Testis (tissue), 3 donors: ENCODE measurements around the gene ODC1. TPM values are rescaled to one million over a fixed set of nuclear protein-coding genes. Genes with fewer than 3 reads are reported as not detected.

Experiments used
- DNase-seq: peaks from one replicate; pipeline ENCODE4 v3.0.0-alpha.2; 2019
- H3K27ac ChIP-seq, 2 donors: fragments of 200-600 bp; sonication (generic); one replicate each; pipeline ENCODE4 v1.5.1; 2019
- H3K27me3 ChIP-seq: fragments of 200-600 bp; sonication (generic); one replicate; pipeline ENCODE4 v1.5.1; 2019
- H3K36me3 ChIP-seq: fragments of 200-600 bp; sonication (generic); one replicate; pipeline ENCODE4 v1.5.1; 2017; ENCODE audit warnings: low read depth; ENCODE audit errors: missing control alignments
- H3K4me1 ChIP-seq: fragments of 200-600 bp; sonication (generic); one replicate; pipeline ENCODE4 v1.5.1; 2019
- H3K4me3 ChIP-seq, 2 donors: fragments of 200-600 bp; sonication (generic); one replicate each; pipeline ENCODE4 v1.5.1; 2017 to 2019
- H3K9me3 ChIP-seq: fragments of 200-600 bp; sonication (generic); one replicate; pipeline ENCODE4 v1.5.1; 2017
- POLR2A ChIP-seq: fragments of 450-650 bp; IDR thresholded peaks from one replicate; pipeline ENCODE4 v1.6.1; 2017; ENCODE audit warnings: antibody characterized with exemption, mild to moderate bottlenecking, moderate library complexity
- WGBS, 2 donors: methylation state at CpG; one replicate each; pipeline ENCODE4 v1.1.5; 2018; 5-methylcytosine and 5-hydroxymethylcytosine counted together
- intact Hi-C: fragments of 100-400 bp; cut with DNase I; formaldehyde crosslinking; loops from one replicate; pipeline ENCODE4 v1.15.1; 2023; ENCODE audit warnings: low total_unique reads
- polyA plus RNA-seq: library from polyadenylated mRNA; stranded (reverse); fragments of 350-450 nt; fragmentation: Illumina TruSeq; extraction: RNeasy Lipid Tissue Mini Kit (QIAGEN cat#74804); gene quantifications from one replicate; pipeline ENCODE4 v1.2.3, GENCODE V29; 2014; ENCODE audit warnings: low read depth, low replicate concordance; ENCODE audit not compliant: insufficient read depth
- total RNA-seq, 2 donors: library from RNA; depleted of rRNA; stranded (reverse); fragments of >200 nt; gene quantifications; one replicate each; pipeline ENCODE4 v1.2.3, GENCODE V29; 2016
- TF ChIP-seq, protein P1 (sequence below), 3 experiments: fragments of 450-650 bp in 2 of 3; fragments of 200-600 bp in 1 of 3; sonication (generic) in 1 of 3; IDR thresholded peaks; one replicate each; pipeline ENCODE4 v1.5.1; 2016 to 2019; ENCODE audit warnings: antibody characterized with exemption in 3 of 3, mild to moderate bottlenecking in 2 of 3, moderate library complexity in 1 of 3

The ODC1 gene
- total and polyA plus RNA-seq, 3 donors from 2014 or later: 208 to 321 (median 309) TPM

DNA sequence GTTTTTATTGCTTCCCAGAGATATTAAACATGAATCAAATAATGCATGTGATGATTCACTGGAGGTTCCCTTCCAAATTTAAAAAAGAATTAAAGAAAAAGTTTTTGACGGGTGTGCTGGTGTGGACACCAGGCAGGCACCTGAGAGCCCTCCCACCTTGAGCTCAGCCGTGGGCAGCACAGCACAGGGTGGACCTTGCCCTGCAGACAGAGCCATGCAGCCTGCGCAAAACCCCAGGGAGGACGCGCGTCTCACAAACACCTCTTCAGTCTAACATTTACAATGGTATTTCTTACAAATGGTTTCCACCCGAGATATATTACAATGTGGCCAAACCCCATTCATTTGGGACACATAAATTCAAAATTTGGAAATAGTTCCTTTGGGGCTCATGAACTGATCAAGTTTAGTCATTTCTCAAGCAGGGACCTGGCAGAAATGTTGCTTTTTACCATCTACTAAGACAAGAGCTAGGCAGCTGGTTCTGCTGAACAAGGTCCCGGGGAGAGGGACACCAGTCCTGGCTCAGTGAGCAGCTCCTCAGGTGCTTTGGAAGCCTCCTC, 45.4 kb downstream of the ODC1 start:
- H3K27ac ChIP-seq: no peak overlapping the region
- H3K4me1 ChIP-seq: peaks cover 13% of the 10 kb centered on the region
- intact Hi-C loops: loop anchor here (10.0 kb wide), 1 partner anchor 278 kb away; the partner anchor contains the start of gene RRM2
- 68 to 89% methylated on average over 8 of the region's 8 CpGs for WGBS, 2 donors
- no peak overlapping the region for H3K4me3 ChIP-seq
- no peaks in the 10 kb centered on the region for H3K36me3 ChIP-seq
- TF ChIP-seq, protein P1, sequence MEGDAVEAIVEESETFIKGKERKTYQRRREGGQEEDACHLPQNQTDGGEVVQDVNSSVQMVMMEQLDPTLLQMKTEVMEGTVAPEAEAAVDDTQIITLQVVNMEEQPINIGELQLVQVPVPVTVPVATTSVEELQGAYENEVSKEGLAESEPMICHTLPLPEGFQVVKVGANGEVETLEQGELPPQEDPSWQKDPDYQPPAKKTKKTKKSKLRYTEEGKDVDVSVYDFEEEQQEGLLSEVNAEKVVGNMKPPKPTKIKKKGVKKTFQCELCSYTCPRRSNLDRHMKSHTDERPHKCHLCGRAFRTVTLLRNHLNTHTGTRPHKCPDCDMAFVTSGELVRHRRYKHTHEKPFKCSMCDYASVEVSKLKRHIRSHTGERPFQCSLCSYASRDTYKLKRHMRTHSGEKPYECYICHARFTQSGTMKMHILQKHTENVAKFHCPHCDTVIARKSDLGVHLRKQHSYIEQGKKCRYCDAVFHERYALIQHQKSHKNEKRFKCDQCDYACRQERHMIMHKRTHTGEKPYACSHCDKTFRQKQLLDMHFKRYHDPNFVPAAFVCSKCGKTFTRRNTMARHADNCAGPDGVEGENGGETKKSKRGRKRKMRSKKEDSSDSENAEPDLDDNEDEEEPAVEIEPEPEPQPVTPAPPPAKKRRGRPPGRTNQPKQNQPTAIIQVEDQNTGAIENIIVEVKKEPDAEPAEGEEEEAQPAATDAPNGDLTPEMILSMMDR (IDR thresholded peaks at IDR 0.05): no peak
- no peak for TF ChIP-seq POLR2A
- no peak for DNase-seq
- no peaks in the 10 kb centered on the region for H3K27me3 ChIP-seq
- H3K9me3 ChIP-seq: no peaks in the 10 kb centered on the region

DNA sequence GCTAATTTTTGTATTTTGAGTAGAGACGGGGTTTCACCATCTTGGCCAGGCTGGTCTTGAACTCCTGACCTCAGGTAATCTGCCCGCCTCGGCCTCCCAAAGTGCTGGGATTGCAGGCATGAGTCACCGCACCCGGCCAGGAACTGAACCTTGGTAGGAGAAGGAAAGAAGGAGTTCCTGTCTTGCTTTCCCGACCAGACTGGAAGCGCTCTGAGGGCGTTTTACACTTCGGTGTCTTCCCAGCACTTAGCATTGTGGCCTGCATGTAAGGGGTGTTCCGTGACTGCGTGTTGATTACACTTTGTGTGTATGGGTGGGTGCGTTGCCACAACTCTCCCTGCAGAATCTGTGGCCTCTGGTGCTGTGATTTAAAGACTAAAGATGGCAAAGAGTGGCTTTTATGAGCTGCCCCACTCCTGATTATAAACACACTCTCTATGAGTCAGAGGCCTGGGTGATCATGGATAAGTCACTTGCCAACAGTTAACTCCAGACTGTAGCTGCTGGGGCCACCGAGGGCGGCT, 46.0 kb downstream of the ODC1 start:
- no peak for DNase-seq
- Histone ChIP-seq H3K4me1 (peaks cover 11% of the 10 kb centered on the region), H3K27me3 (no peaks in the 10 kb centered on the region), H3K9me3 (no peaks in the 10 kb centered on the region), H3K27ac (no peak overlapping the region), H3K36me3 (no peaks in the 10 kb centered on the region), H3K4me3 (no peak overlapping the region)
- 81 to 89% methylated on average over 14 of the region's 14 CpGs for WGBS, 2 donors
- intact Hi-C loops: loop anchor here (10.0 kb wide), 1 partner anchor 277 kb away; the partner anchor contains the start of gene RRM2
- TF ChIP-seq, protein P1 (IDR thresholded peaks at IDR 0.05): no peak
- TF ChIP-seq POLR2A: no peak

DNA sequence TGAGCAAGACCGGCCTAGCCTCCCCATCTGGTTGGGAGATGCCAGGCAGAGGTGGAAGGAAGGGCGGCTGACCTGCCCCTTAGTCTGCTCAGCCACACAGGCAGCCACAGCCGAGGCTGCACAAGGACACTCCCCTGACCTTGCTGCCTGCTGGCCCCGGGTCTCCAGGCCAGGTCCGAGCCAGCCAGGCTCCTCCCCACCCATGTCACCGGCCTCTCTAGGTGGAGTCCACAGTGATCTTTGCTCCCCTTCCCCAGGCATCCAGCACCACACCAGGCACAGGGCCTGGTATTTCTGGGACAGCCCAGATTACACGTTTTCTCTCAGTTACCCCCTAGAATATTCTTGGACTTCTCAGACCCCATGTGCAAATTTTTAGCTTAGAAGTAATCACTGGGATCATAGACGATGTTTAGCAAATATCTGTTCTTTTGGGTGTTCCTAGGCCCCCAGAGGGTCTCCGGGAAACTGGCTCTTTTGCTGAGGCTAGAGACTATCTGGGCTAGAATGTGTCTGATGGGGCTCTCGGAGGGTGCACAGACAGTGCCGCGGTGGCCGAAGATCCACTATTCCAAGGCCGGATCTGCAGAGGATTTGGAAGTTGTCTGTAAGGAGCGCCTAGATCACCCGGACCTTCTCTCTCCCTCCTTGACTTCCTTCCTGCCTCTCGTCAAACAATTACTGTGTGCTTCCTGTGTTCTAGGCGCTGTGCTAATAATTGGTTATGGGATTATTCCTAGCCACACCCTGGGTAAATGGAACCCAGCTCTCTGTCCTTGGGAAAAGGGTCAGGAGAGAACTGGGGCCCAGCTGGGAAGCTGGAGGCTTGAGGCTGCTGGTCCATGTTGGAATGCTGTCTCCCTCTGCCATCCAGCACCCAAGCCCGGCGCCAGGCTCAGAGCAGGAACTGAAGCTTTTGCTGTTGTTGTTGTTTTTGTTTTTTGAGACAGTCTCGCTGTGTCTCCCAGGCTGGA, 46.9 kb downstream of the ODC1 start:
- Histone ChIP-seq H3K4me1 (peaks cover 9% of the 10 kb centered on the region), H3K27ac (peak overlapping the region in 1 of 2 donors; percentile 19), H3K9me3 (no peaks in the 10 kb centered on the region), H3K27me3 (no peaks in the 10 kb centered on the region), H3K36me3 (no peaks in the 10 kb centered on the region), H3K4me3 (no peak overlapping the region)
- WGBS, 2 donors: 73 to 76% methylated on average over 20 to 21 of the region's 21 CpGs
- TF ChIP-seq POLR2A: no peak
- TF ChIP-seq, protein P1 (IDR thresholded peaks at IDR 0.05): no peak
- no peak for DNase-seq
- intact Hi-C loops: loop anchor here (10.0 kb wide), 1 partner anchor 276 kb away; the partner anchor contains the start of gene RRM2

GRCh38 chr2:10400568-10400977, 47.6 kb downstream of the ODC1 start:
- DNase-seq: no peak
- H3K36me3 ChIP-seq: no peaks in the 10 kb centered on the region
- intact Hi-C loops: loop anchor here (10.0 kb wide), 1 partner anchor 276 kb away; the partner anchor contains the start of gene RRM2
- H3K9me3 ChIP-seq: no peaks in the 10 kb centered on the region
- no peaks in the 10 kb centered on the region for H3K27me3 ChIP-seq
- no peak overlapping the region for H3K4me3 ChIP-seq
- peaks cover 9% of the 10 kb centered on the region for H3K4me1 ChIP-seq
- no peak for TF ChIP-seq POLR2A
- TF ChIP-seq, protein P1 (IDR thresholded peaks at IDR 0.05): no peak
- 78 to 84% methylated on average over 10 to 11 of the region's 11 CpGs for WGBS, 2 donors
- peak overlapping the region in 1 of 2 donors; percentile 19 for H3K27ac ChIP-seq
